Neural progenitor cell (in vitro differentiated cells): ENCODE data around the gene CABP2.

Experiments
- EZH2 ChIP-seq: fragments of 200-600 bp; sonication (generic); IDR thresholded peaks from 2 replicates; pipeline ENCODE4 v1.6.1; 2017; ENCODE audit warnings: antibody characterized with exemption, mild to moderate bottlenecking, moderate library complexity
- EZH2phosphoT487 ChIP-seq: fragments of 200-600 bp; sonication (generic); IDR thresholded peaks from 2 replicates; pipeline ENCODE4 v1.6.1; 2017; ENCODE audit warnings: antibody characterized with exemption
- TF ChIP-seq, protein P1 (sequence below): fragments of 200-600 bp; sonication (generic); IDR thresholded peaks from 2 replicates; pipeline ENCODE4 v1.5.1; 2017; ENCODE audit warnings: antibody characterized with exemption, mild to moderate bottlenecking

DNA sequence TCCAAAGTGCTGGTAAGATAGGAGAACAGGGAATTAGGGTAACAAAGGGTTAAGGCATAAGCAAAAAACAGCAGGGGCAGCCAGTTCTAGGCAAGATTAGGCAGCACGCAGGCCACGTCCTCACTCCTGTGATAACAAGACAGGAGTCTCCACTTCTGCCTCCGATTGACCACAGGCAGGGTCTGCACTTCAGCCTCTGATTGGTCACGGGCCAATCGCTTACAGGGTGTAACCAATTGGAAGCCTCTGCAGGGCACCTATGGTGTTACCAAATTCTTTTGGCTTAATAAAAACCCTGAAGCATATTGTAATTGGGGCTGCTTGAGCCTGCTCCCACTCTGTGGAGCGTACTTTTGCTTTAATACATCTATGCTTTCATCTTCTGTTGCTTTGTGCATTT lies 48.2 kb upstream of the CABP2 start:
- TF ChIP-seq, protein P1, sequence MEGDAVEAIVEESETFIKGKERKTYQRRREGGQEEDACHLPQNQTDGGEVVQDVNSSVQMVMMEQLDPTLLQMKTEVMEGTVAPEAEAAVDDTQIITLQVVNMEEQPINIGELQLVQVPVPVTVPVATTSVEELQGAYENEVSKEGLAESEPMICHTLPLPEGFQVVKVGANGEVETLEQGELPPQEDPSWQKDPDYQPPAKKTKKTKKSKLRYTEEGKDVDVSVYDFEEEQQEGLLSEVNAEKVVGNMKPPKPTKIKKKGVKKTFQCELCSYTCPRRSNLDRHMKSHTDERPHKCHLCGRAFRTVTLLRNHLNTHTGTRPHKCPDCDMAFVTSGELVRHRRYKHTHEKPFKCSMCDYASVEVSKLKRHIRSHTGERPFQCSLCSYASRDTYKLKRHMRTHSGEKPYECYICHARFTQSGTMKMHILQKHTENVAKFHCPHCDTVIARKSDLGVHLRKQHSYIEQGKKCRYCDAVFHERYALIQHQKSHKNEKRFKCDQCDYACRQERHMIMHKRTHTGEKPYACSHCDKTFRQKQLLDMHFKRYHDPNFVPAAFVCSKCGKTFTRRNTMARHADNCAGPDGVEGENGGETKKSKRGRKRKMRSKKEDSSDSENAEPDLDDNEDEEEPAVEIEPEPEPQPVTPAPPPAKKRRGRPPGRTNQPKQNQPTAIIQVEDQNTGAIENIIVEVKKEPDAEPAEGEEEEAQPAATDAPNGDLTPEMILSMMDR, result no peak
- TF ChIP-seq EZH2 (no peak), EZH2phosphoT487 (no peak)
